Adrenal gland (tissue), 12 donors: ENCODE data around the gene OR9A2. TPM values are rescaled to one million over a fixed set of nuclear protein-coding genes. Genes with fewer than 3 reads are reported as not detected.

Experiments used
- DNase-seq, 7 donors: peaks; one replicate each; pipeline ENCODE4 v3.0.0-alpha.2; 2019 to 2020
- H3K27ac ChIP-seq, 5 donors: fragments of 200-600 bp; sonication (generic) in 4 of 5; 1 replicate in 3 of 5; 2 replicates in 2 of 5; pipeline versions ENCODE4 v1.5.1 to v1.8.0; 2016 to 2020; ENCODE audit warnings: mild to moderate bottlenecking in 1 of 5
- H3K27me3 ChIP-seq: fragments of 200-600 bp; 2 replicates; pipeline ENCODE4 v1.8.0; 2021
- H3K36me3 ChIP-seq, 2 donors: fragments of 200-600 bp; replicated peaks in 1 of 2; 1 replicate in 1 of 2; 2 replicates in 1 of 2; pipeline versions ENCODE4 v1.5.1 to v1.8.0; 2018 to 2022
- H3K4me1 ChIP-seq, 2 donors: fragments of 200-600 bp; replicated peaks in 1 of 2; 1 replicate in 1 of 2; 2 replicates in 1 of 2; pipeline versions ENCODE4 v1.5.1 to v1.8.0; 2018 to 2021
- H3K4me3 ChIP-seq, 4 donors: fragments of 200-600 bp; sonication (generic) in 3 of 4; one replicate each; pipeline ENCODE4 v1.5.1; 2016 to 2018
- H3K9me3 ChIP-seq, 3 donors: fragments of 200-600 bp; sonication (generic) in 1 of 3; replicated peaks in 1 of 3; 1 replicate in 2 of 3; 2 replicates in 1 of 3; pipeline versions ENCODE4 v1.5.1 to v1.8.0; 2016 to 2021
- CTCF ChIP-seq, 6 experiments: fragments of 450-650 bp in 4 of 6; fragments of 200-600 bp in 2 of 6; sonication (generic) in 1 of 6; IDR thresholded peaks; 1 replicate in 5 of 6; 2 replicates in 1 of 6; pipeline versions ENCODE4 v1.5.1 to v1.8.0; 2016 to 2021; ENCODE audit warnings: antibody characterized with exemption in 6 of 6, mild to moderate bottlenecking in 2 of 6, moderate library complexity in 1 of 6
- POLR2A ChIP-seq, 2 donors: fragments of 450-650 bp; IDR thresholded peaks; one replicate each; pipeline ENCODE4 v1.6.1; 2017; ENCODE audit warnings: antibody characterized with exemption in 2 of 2, mild to moderate bottlenecking in 2 of 2, moderate library complexity in 1 of 2
- WGBS, 4 donors: extraction: QIAGEN DNeasy Blood & Tissue Kit in 2 of 4; methylation state at CpG; one replicate each; pipeline versions ENCODE4 v1.1.5 to v1.1.7; 2013 to 2017; 5-methylcytosine and 5-hydroxymethylcytosine counted together
- intact Hi-C, 2 donors: fragments of 100-400 bp; cut with DNase I; formaldehyde crosslinking; loops; one replicate each; pipeline versions ENCODE4 v1.14.1 to v1.15.0; 2022 to 2023
- polyA plus RNA-seq, 3 donors: library from polyadenylated mRNA; stranded (reverse); fragments of 200-250 nt in 2 of 3; fragments of 350-450 nt in 1 of 3; fragmentation: Illumina TruSeq in 1 of 3; extraction: RNeasy Lipid Tissue Mini Kit (QIAGEN cat#74804) in 1 of 3; gene quantifications; one replicate each; pipeline ENCODE4 v1.2.3, GENCODE V29; 2013 to 2014
- total RNA-seq, 9 donors: library from RNA; depleted of rRNA in 4 of 9; stranded (reverse); fragments of >200 nt in 4 of 9; fragments of 120-200 nt in 1 of 9; fragmentation: NEBNext Ultra II Directional in 1 of 9; extraction: Animal tissue kit (Norgen Biotek cat#: 25700) in 1 of 9; gene quantifications; one replicate each; pipeline versions ENCODE4 v1.1.0 to v1.2.4, GENCODE V29; 2013 to 2023
- donor health status: healthy with polysubstance abuse.
- donor health status: Bipolar disorder and iron deficiency.
- donor health status: DM: yes; HTN: yes; CAD: no.
- donor health status: DM: no; HTN: no; CAD: no.
- donor health status: DM: no; HTN: no; CAD: no.
- donor health status: DM: yes; HTN: yes; CAD: no.

Gene OR9A2
- total and polyA plus RNA-seq, 12 donors = 0.78 TPM; not detected in 11

- 57 to 69% (median 63%) methylated on average over 6 of the region's 6 CpGs for WGBS, 4 donors
- DNase-seq = no peak
- H3K9me3 ChIP-seq = no peaks in the 10 kb centered on the region
- H3K36me3 ChIP-seq = no peaks in the 10 kb centered on the region
- no peak for TF ChIP-seq POLR2A (IDR thresholded peaks at IDR 0.05)
- TF ChIP-seq CTCF (IDR thresholded peaks at IDR 0.05) = no peak
- intact Hi-C loops = loop anchor here (5.0 to 10.0 kb wide), 2 partner anchors 131 to 212 kb away; no protein-coding TSS in a partner anchor
- no peaks in the 10 kb centered on the region for H3K4me1 ChIP-seq
- H3K4me3 ChIP-seq = no peak overlapping the region
- no peak overlapping the region for H3K27ac ChIP-seq
- H3K27me3 ChIP-seq = no peaks in the 10 kb centered on the region
Observed at GRCh38 chr7:143005632-143006260, 21.2 kb downstream of the OR9A2 start.

GRCh38 chr7:143003393-143004051, 23.4 kb downstream of the OR9A2 start:
- Histone ChIP-seq H3K4me3 (peak overlapping the region in 1 of 4 donors; percentile 25), H3K4me1 (no peaks in the 10 kb centered on the region), H3K9me3 (no peaks in the 10 kb centered on the region), H3K27ac (no peak overlapping the region), H3K36me3 (no peaks in the 10 kb centered on the region), H3K27me3 (no peaks in the 10 kb centered on the region)
- 33 to 40% (median 36%) methylated on average over 6 of the region's 6 CpGs for WGBS, 4 donors
- DNase-seq = peak in 1 of 7 donors; percentile 19
- intact Hi-C loops = loop anchor here (5.0 to 10.0 kb wide), 2 partner anchors 129 to 146 kb away; partner anchors contain the start of gene EPHB6 (in 1 of the 2)
- TF ChIP-seq CTCF (IDR thresholded peaks at IDR 0.05) = peak; percentile 42 to 73 (median 68)
- TF ChIP-seq POLR2A (IDR thresholded peaks at IDR 0.05) = no peak

- no peak for DNase-seq
- no peaks in the 10 kb centered on the region for H3K9me3 ChIP-seq
- H3K27me3 ChIP-seq = no peaks in the 10 kb centered on the region
- H3K4me3 ChIP-seq = peak overlapping the region in 1 of 4 donors; percentile 25
- WGBS, 4 donors = 81 to 94% (median 88%) methylated on average over 5 of the region's 5 CpGs
- no peaks in the 10 kb centered on the region for H3K36me3 ChIP-seq
- intact Hi-C loops = loop anchor here (5.0 to 10.0 kb wide), 2 partner anchors 128 to 146 kb away; partner anchors contain the start of gene EPHB6 (in 1 of the 2)
- TF ChIP-seq POLR2A (IDR thresholded peaks at IDR 0.05) (no peak), CTCF (IDR thresholded peaks at IDR 0.05) (no peak)
- no peak overlapping the region for H3K27ac ChIP-seq
- no peaks in the 10 kb centered on the region for H3K4me1 ChIP-seq
Observed at GRCh38 chr7:143002898-143003297, 24.0 kb downstream of the OR9A2 start.

- Histone ChIP-seq H3K9me3 (no peaks in the 10 kb centered on the region), H3K27ac (no peak overlapping the region), H3K4me3 (no peak overlapping the region), H3K36me3 (no peaks in the 10 kb centered on the region), H3K4me1 (no peaks in the 10 kb centered on the region), H3K27me3 (no peaks in the 10 kb centered on the region)
- TF ChIP-seq POLR2A (IDR thresholded peaks at IDR 0.05) (no peak), CTCF (IDR thresholded peaks at IDR 0.05) (no peak)
- no peak for DNase-seq
- 43 to 51% (median 49%) methylated on average over 3 of the region's 3 CpGs for WGBS, 4 donors
- intact Hi-C loops = loop anchor here (5.0 to 10.0 kb wide), 2 partner anchors 127 to 145 kb away; partner anchors contain the start of gene EPHB6 (in 1 of the 2)
Observed at GRCh38 chr7:143002106-143002505, 24.8 kb downstream of the OR9A2 start.
